GM10248 (cell line): ENCODE results near the gene HPCA.

ENCODE experiments used
- CTCF ChIA-PET: fragments of 300-600 bp; sonication (Branson Sonifier 250); formaldehyde crosslinking; extraction: SDS; loops from one replicate; lab custom pipeline; 2021; ENCODE audit warnings: antibody characterized with exemption; lab: Yijun Ruan, JAX
- POLR2A ChIA-PET: fragments of 350-650 bp; sonication (Branson Sonifier 250); formaldehyde crosslinking; extraction: SDS; loops from one replicate; lab custom pipeline; 2020; ENCODE audit warnings: antibody characterized with exemption; lab: Yijun Ruan, JAX
- DNase-seq: peaks from one replicate; pipeline ENCODE4 v3.0.0; 2012; ENCODE audit errors: extremely low spot score
- TF ChIP-seq, protein P1 (sequence below): IDR thresholded peaks from 2 replicates; pipeline ENCODE4 v1.5.1; 2012; ENCODE audit warnings: mild to moderate bottlenecking, low read depth; ENCODE audit errors: extremely low read depth, missing control alignments, control extremely low read depth

Gene HPCA

DNA sequence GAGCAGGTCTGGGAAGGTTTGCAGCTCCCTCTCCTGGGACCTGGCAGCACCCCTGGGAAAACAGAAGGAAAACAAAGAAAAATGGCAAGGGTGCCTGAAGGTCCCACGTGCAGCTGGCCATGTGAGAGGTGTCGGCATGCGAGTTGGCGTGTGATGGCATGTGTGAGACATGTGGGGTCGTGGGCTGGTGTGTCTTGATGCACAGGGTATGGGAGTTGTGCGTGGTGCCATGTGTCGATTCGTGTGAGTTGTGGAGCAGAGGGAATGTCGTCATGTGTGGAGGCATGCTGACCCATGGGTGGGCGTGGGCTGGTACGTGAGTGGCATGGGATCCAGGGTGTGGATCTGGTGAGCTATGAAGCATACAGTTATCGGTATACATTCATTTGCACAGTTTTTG is 1.3 kb downstream of the HPCA start:
- TF ChIP-seq, protein P1, sequence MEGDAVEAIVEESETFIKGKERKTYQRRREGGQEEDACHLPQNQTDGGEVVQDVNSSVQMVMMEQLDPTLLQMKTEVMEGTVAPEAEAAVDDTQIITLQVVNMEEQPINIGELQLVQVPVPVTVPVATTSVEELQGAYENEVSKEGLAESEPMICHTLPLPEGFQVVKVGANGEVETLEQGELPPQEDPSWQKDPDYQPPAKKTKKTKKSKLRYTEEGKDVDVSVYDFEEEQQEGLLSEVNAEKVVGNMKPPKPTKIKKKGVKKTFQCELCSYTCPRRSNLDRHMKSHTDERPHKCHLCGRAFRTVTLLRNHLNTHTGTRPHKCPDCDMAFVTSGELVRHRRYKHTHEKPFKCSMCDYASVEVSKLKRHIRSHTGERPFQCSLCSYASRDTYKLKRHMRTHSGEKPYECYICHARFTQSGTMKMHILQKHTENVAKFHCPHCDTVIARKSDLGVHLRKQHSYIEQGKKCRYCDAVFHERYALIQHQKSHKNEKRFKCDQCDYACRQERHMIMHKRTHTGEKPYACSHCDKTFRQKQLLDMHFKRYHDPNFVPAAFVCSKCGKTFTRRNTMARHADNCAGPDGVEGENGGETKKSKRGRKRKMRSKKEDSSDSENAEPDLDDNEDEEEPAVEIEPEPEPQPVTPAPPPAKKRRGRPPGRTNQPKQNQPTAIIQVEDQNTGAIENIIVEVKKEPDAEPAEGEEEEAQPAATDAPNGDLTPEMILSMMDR = no peak
- ChIA-PET CTCF (interaction anchor here (1.1 to 3.7 kb wide), 3 partner anchors 9 to 12 kb away, joined by 3 to 28 read pairs (median 10); no protein-coding TSS in a partner anchor), POLR2A (no interaction called here)
- no peak for DNase-seq

DNA sequence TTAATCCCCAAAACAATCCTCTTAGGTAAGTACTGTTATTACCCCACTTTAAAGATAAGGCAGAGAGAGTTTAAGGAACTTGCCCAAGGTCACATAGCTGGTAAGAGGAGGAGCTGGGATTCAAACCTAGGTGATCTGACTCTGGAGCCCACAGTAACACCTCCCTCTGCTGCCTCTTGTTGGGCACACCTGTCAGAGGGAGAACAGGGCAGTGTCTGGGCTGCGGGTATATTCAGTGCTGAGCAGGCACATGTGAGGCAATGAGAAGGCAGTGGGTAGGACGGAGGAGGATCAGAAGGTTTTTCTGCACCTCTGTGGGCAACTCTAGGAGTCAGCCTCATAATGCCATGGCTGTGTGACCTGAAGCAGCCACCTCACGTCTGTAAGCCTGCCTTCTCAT is 1.8 kb downstream of the HPCA start:
- CTCF ChIA-PET = interaction anchor here (1.1 to 3.7 kb wide), 4 partner anchors 9 to 12 kb away, joined by 3 to 28 read pairs (median 8); no protein-coding TSS in a partner anchor
- TF ChIP-seq, protein P1 = no peak
- POLR2A ChIA-PET = no interaction called here
- DNase-seq = no peak

DNA sequence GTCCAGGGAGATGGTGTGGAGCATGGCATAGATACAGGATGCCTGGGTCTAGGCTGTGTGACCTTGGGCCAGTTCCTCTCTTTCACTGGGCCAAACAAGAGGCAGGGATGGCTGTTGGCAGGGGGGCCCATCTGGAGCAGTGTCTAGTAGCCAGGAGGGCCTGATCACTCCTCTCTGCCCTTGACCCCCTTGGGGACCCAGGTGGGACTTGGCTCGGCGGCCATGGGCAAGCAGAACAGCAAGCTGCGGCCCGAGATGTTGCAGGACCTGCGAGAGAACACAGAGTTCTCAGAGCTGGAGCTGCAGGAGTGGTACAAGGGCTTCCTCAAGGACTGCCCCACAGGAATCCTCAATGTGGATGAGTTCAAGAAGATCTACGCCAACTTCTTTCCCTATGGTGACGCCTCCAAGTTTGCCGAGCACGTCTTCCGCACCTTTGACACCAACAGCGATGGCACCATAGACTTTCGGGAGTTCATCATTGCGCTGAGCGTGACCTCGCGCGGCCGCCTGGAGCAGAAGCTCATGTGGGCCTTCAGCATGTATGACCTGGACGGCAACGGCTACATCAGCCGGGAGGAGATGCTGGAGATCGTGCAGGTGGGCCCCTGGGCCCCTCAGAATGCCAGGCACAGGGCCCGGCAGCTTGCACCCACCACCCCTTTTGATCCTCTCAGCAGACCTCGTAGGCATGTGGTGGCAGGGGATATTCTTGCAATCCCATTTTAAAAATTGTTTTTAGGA is 2.6 kb downstream of the HPCA start:
- TF ChIP-seq, protein P1 = no peak
- DNase-seq = no peak
- ChIA-PET POLR2A (no interaction called here), CTCF (interaction anchor here (1.1 to 2.6 kb wide), 3 partner anchors 8 to 176 kb away, joined by 3 to 8 read pairs (median 6); no protein-coding TSS in a partner anchor)

DNA sequence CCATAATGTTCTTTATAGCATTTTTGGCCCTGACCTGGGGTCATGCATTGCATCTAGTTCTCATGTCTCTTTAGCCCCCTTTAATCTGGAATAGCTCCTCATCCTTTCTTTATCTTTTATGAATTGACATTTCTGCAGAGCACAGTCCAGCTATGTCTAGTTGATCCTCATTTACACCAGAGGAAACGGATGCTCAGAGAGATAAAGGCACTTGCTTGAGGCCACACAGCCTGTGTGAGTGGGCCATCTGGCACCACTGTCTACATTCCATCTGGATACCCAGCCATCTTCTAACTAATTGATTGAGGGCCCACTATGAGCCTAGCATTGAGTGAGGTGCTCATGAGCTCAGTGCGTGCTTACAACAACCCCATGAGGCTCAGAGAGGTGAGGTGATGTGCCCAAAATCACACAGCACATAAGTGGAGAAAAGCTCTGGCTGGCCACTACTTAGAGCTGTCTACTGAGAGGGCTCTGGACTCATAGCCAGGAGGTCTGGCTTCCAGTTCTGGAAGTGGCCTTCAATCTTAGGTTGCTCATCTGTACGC is 3.5 kb downstream of the HPCA start:
- TF ChIP-seq, protein P1 = no peak
- POLR2A ChIA-PET = no interaction called here
- CTCF ChIA-PET = interaction anchor here (0.9 to 3.5 kb wide), 6 partner anchors 11 to 196 kb away, joined by 5 to 9 read pairs (median 7); no protein-coding TSS in a partner anchor

DNA sequence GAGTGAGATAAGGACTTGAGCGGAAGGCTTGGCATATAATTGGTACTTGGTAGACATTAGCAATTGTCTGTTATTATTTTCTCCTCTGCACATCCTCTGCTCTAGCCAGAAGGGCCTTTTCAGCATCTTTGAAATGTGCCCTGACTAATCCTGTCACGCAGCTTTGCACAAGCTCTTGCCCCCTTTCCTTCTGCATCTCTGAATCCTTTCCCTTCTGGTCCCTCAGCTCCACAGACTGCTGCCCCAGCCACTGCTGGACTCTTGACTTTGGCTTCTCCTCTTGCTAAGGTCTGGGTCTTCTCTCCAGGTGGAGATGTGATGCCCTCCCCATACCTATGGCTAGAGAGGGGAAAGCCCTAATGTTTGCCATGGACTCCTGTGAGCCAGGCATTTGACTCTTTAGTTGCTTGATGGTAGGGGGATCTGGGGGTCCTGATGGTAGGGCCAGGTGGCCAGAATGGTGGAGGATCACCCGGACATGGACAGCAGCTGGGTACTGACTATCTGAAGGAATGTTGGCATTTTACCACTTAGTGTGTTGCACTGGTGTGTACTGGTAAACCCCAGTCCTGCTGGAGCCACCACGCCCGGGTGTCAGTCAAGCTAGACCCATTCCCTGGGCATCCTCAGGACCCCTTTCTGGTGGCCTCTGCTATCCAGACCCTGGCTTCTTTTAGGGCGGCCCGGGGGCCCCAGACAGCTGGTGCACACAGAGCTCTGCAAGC is 4.4 kb downstream of the HPCA start:
- no peak for DNase-seq
- TF ChIP-seq, protein P1 = no peak
- ChIA-PET POLR2A (no interaction called here), CTCF (interaction anchor here (0.9 to 3.7 kb wide), 8 partner anchors 10 to 196 kb away, joined by 3 to 21 read pairs (median 7); no protein-coding TSS in a partner anchor)

More for the DNA sequence above, 3.5 kb downstream of the HPCA start:
- no peak for DNase-seq

DNA sequence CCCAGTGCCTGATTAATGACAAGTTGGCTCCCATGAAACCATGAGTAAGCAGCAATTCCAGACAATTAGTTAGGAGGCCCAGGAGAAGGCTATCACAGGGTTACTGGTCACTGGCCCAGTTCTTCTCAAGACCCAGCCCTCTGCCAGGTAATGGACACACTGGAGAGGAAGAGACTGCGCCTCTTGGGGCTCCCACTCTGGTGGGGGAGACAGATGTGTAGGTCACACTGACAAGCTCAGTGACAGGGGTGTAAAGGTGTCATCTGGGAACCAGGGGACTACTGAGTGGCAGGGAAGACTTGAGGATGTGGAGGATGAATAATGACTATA is 4.9 kb downstream of the HPCA start:
- TF ChIP-seq, protein P1 = no peak
- ChIA-PET CTCF (interaction anchor here (1.0 to 3.7 kb wide), 5 partner anchors 11 to 195 kb away, joined by 3 to 21 read pairs (median 9); no protein-coding TSS in a partner anchor), POLR2A (no interaction called here)
- no peak for DNase-seq
